Activated naive CD8-positive, alpha-beta T cell treated with anti-CD3 and anti-CD28 coated beads, Interleukin-2, amount 10 ng/mL, durations not matched to agents 7 days and 5 days (primary cell): ENCODE measurements around the gene GSTM4. TPM values are rescaled to one million over a fixed set of nuclear protein-coding genes. Genes with fewer than 3 reads are reported as not detected.

Experiments
- ATAC-seq: fragments of 150-1000 bp; cut with Tn5 transposase; one replicate; pipeline ENCODE4 v1.10.0; 2021; ENCODE audit warnings: low read depth, moderate library complexity
- POLR2A ChIA-PET: fragments of 350-600 bp; sonication (Branson Sonifier 250); formaldehyde crosslinking; loops from one replicate; lab custom pipeline; 2021; ENCODE audit warnings: antibody characterized with exemption; lab: Charles Lee
- DNase-seq: peaks from one replicate; pipeline ENCODE4 v3.0.0; 2021
- H3K27ac Mint-ChIP-seq: one replicate; pipeline ENCODE4 v1.8.0; 2022; ENCODE audit warnings: mild to moderate bottlenecking, mixed read lengths
- H3K27me3 Mint-ChIP-seq: one replicate; pipeline ENCODE4 v1.8.0; 2022; ENCODE audit warnings: mild to moderate bottlenecking, moderate library complexity, mixed read lengths
- H3K36me3 Mint-ChIP-seq: one replicate; pipeline ENCODE4 v1.8.0; 2021; ENCODE audit warnings: mild to moderate bottlenecking, mixed read lengths
- H3K4me1 Mint-ChIP-seq: one replicate; pipeline ENCODE4 v1.8.0; 2021; ENCODE audit warnings: mixed read lengths
- H3K4me3 Mint-ChIP-seq: one replicate; pipeline ENCODE4 v1.8.0; 2022; ENCODE audit warnings: mild to moderate bottlenecking, moderate library complexity, mixed read lengths
- H3K9me3 Mint-ChIP-seq: one replicate; pipeline ENCODE4 v1.8.0; 2021; ENCODE audit warnings: mixed read lengths
- total RNA-seq, 2 experiments: library from RNA; stranded (reverse); gene quantifications; one replicate each; pipeline ENCODE4 v1.2.3, GENCODE V29; 2021

Gene GSTM4
- 1 to 10 TPM; 5.3 to 5.9 TPM for total RNA-seq

DNA sequence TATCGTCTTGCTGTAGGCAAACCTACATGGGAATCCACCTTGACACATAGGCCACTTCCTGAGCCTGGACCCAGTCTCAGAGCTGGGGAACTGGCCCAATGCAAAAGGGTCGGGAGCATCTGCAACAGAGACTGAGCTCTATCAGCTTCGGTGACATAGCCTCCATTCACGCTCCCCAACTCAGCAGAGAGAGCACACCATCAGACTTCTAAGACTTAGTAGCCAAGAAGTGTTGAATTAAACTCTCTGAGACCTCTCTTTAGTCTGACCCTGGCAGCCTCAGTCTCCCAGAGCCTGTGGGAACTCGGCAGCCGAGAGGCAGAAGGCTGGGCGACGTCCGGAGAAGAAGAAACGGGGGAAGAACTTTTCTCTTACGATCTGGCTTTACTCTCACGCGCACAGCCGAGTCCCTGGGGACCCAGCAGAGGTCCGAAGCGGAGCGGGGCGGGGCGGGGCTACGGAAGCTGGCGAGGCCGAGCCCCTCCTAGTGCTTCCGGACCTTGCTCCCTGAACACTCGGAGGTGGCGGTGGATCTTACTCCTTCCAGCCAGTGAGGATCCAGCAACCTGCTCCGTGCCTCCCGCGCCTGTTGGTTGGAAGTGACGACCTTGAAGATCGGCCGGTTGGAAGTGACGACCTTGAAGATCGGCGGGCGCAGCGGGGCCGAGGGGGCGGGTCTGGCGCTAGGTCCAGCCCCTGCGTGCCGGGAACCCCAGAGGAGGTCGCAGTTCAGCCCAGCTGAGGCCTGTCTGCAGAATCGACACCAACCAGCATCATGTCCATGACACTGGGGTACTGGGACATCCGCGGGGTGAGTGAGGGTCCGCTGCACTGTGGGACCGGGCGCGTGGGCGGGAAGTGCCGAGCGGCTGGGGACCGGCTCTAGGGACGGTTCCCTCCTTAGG is at the start of gene GSTM4:
Gene GSTM4 (plus strand): TSS at position 485 of the 905 bp plus-strand sequence. CDS start 291 bp downstream, at position 776.
- Mint-ChIP-seq H3K36me3 (no peaks in the 10 kb centered on the region), H3K4me3 (peak within 1 kb of the TSS; percentile 88), H3K9me3 (no peaks in the 10 kb centered on the region), H3K27ac (peak within 1 kb of the TSS; percentile 81), H3K4me1 (peaks cover 10% of the 10 kb centered on the region), H3K27me3 (peaks cover 30% of the 10 kb centered on the region)
- POLR2A ChIA-PET: no interaction called here
- ATAC-seq (peak; percentile 87), DNase-seq (peak; percentile 74)

DNA sequence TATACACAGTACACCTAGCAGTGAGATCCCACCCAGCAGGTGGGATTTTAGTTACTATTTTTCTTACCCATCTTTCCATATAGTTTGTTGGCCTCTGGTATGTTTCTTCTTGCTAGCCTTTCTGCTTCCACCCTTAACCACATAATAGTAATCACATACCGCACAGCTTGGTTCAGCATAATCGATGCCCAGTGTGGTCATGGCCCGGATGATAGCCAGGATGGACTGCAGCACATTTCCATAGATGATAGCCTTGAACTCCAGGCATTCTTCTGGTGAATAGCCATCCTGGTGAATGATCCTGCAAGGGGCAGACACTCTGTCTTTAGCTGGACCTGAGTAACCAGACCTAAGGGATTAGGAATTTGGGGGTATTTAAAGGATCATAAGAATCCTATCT is 46.0 kb upstream of the GSTM4 start:
- POLR2A ChIA-PET: interaction anchor here (0.6 to 5.3 kb wide), 3 partner anchors 8 to 61 kb away, joined by 3 to 22 read pairs (median 3); partner anchors contain the start of gene GNAI3
- ATAC-seq (no peak), DNase-seq (no peak)
- Mint-ChIP-seq H3K4me3 (no peak overlapping the region), H3K27ac (no peak overlapping the region), H3K27me3 (peaks cover 9% of the 10 kb centered on the region), H3K4me1 (no peaks in the 10 kb centered on the region), H3K9me3 (no peaks in the 10 kb centered on the region), H3K36me3 (no peaks in the 10 kb centered on the region)

DNA sequence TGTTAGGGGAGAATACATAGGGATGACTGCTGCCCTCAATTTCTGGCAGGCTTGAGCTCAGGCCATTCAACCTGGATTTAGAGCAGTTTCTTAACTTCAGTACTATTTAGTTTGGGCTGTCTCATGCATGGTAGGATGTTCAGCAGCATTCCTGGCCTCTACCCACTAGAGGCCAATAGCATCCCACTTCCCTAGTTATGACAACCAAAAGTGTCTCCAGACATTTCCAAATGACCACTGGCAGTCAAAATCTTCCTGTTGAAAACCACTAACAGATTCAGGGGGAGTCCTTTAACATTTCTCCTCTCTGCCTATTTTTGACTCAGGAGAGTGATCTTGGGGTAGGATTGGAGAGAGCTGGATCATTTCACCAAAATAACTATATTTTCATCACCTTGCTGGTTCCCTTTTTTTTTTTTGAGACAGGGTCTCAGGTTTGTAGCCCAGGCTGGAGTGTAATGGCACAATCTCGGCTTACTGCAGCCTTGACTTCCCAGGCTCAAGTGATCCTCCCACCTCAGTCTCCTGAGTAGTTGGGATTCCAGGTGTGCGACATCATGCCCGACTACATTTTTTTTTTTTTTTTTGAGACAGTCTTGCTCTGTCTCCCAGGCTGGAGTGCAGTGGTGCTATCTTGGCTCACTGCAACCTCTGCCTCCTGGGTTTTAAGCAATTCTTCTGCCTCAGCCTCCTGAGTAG is 45.1 kb upstream of the GSTM4 start:
- peaks cover 9% of the 10 kb centered on the region for H3K27me3 Mint-ChIP-seq
- H3K36me3 Mint-ChIP-seq: no peaks in the 10 kb centered on the region
- H3K9me3 Mint-ChIP-seq: no peaks in the 10 kb centered on the region
- no peak overlapping the region for H3K4me3 Mint-ChIP-seq
- ATAC-seq: no peak
- no peak overlapping the region for H3K27ac Mint-ChIP-seq
- H3K4me1 Mint-ChIP-seq: peaks cover 2% of the 10 kb centered on the region
- DNase-seq: no peak
- POLR2A ChIA-PET: interaction anchor here (0.6 to 5.3 kb wide), 4 partner anchors 9 to 62 kb away, joined by 3 to 22 read pairs (median 3); partner anchors contain the start of gene GNAI3

DNA sequence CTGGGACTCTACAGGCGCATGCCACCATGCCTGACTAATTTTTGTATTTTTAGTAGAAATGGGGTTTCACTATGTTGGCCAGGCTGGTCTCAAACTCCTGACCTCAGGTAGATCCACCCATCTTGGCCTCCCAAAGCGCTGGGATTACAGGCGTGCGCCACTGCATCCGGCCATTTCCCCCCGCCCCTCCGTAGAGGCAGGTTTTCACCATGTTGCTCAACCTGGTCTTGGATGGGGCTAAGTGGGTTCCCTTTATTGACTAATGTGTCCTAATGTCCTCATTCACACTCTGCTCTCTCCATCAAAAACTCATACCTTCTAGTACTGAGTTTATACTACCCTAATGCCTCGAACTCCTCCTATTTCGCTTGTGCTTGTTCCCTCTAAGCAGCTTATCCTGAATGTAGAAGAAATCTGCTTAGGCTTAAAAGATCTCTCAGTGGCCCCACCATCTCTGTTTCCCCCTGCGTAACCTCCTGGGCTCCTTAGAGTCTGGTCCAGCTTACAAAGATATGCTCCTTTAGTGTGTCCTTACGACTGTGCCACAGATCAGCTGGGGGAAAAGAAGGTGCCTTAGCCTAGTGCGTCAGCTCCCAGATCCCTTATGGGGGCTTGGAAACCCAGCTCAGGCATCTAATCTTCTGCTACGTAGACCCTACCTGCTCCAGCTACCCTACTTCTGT is 44.5 kb upstream of the GSTM4 start:
- Mint-ChIP-seq H3K27ac (no peak overlapping the region), H3K9me3 (no peaks in the 10 kb centered on the region), H3K36me3 (no peaks in the 10 kb centered on the region), H3K27me3 (peaks cover 9% of the 10 kb centered on the region), H3K4me3 (no peak overlapping the region), H3K4me1 (peaks cover 8% of the 10 kb centered on the region)
- POLR2A ChIA-PET: interaction anchor here (5.3 kb wide), 1 partner anchor 63 kb away, joined by 22 read pairs; the partner anchor contains the start of gene GNAI3
- ATAC-seq (no peak), DNase-seq (no peak)

DNA sequence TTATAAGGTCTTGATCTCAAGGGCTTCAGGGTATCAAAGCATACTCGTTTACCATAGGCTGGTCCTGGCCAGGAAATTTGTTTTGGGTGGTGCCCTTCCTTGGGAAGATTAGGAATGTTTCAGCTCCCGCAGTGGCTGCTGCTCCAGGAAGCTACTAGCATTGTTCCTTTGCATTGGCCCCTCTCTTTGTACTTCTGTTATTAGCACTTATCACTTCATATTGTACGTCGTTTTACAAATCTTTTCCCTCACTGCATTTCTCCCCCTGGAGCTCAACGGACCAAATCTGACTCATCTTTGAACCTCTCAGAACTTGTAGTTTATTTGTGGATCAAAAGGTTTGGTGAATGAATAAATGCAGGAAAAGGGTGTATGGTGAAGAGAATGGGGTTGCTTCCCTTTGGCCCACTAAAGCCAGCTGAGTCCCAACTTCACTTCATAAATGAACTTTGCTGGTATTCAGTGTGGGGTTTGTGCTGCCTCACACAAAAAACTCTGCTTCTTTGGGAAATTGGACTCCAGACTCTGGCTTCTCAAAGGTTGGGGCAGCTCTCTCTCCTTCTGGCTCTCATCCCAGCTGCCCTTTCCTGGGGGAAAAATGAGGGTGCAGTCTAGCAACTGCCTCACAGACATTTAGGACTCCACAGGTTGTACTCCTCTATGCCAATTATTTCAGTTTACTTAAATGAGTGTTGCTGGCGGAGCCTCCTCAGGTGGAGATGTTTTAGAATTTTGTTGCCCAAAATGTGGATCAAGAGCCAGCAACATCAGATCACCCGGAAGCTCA is 42.3 kb upstream of the GSTM4 start:
- ATAC-seq: no peak
- H3K27ac Mint-ChIP-seq: no peak overlapping the region
- H3K9me3 Mint-ChIP-seq: no peaks in the 10 kb centered on the region
- no peaks in the 10 kb centered on the region for H3K36me3 Mint-ChIP-seq
- peaks cover 9% of the 10 kb centered on the region for H3K27me3 Mint-ChIP-seq
- no peak overlapping the region for H3K4me3 Mint-ChIP-seq
- DNase-seq: no peak
- POLR2A ChIA-PET: interaction anchor here (0.6 to 5.3 kb wide), 2 partner anchors 65 to 130 kb away, joined by 3 to 22 read pairs; partner anchors contain the start of genes ATXN7L2 and GNAI3
- H3K4me1 Mint-ChIP-seq: peaks cover 18% of the 10 kb centered on the region

DNA sequence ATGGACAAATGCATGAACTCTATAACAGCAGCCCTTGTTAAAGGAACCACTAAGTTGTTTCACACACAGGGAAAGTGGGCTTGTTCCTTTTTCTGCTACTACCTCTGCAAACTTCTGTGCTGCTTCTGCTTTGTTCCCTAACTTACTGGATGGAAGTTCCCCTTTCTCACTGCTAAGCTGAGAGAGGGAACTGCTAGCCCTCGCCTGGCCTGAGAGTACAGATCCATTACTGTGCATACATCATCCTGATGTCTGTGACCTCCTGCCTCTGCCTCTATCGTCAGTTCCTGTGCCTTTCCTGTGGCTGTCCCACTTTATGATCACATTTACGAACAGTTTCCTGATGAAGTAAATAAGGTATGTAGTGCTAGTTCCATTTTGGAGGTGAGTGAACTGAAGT is 40.0 kb upstream of the GSTM4 start:
- POLR2A ChIA-PET: interaction anchor here (1.0 kb wide), 1 partner anchor 191 kb away, joined by 3 read pairs; no protein-coding TSS in a partner anchor
- ATAC-seq: no peak
- H3K9me3 Mint-ChIP-seq: no peaks in the 10 kb centered on the region
- peak overlapping the region; percentile 75 for H3K27ac Mint-ChIP-seq
- H3K4me3 Mint-ChIP-seq: peak overlapping the region; percentile 51
- DNase-seq: no peak
- peaks cover 9% of the 10 kb centered on the region for H3K27me3 Mint-ChIP-seq
- no peaks in the 10 kb centered on the region for H3K36me3 Mint-ChIP-seq
- peaks cover 31% of the 10 kb centered on the region for H3K4me1 Mint-ChIP-seq

DNA sequence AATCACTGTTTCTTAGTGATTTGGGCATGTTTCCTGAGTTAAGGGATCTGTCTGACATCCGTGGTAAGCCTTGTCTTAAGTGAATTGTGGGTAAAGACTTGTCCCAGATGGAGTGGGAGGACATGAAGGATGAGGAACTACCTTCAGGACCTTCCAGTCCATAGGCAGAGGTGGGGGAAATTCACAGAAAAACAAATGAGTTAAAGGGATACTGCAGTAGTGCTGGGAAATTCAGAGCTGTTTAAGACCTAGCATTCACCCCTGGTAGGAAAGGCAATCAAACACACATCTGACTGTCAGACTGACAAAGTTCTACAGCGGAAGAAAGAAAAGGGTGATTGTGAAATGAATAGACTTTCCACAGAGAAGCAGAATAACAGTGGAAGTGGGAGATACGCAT is 39.5 kb upstream of the GSTM4 start:
- ATAC-seq: no peak
- H3K4me3 Mint-ChIP-seq: no peak overlapping the region
- no peaks in the 10 kb centered on the region for H3K9me3 Mint-ChIP-seq
- peaks cover 9% of the 10 kb centered on the region for H3K27me3 Mint-ChIP-seq
- POLR2A ChIA-PET: interaction anchor here (0.9 to 1.7 kb wide), 3 partner anchors 10 to 191 kb away, joined by 3 to 9 read pairs (median 3); partner anchors contain the start of gene GNAI3
- no peak for DNase-seq
- peaks cover 31% of the 10 kb centered on the region for H3K4me1 Mint-ChIP-seq
- no peaks in the 10 kb centered on the region for H3K36me3 Mint-ChIP-seq
- no peak overlapping the region for H3K27ac Mint-ChIP-seq

DNA sequence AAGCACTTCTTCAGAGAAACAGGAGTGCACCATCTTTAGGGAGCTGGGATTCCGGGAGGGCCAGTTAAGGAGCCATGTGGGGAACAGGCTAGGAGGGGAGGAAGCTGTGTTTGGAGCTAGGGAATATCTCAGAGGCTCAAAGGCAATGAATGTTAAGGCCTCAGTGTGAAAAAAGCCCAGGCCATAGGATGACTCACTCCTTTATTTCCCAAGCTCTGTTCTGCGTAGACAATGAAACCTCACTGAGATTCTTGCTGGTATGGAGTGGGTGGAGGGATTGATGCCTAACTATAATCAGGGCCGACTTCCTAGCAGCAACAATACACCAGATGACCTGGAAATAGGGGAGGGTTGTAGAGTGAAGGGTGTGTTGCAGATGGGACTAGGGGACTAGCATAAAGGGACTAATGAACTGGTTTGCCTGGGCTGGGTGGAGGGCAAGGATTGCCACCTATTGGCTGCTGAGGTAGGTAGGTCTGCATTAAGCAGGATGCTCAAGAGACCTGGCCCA is 38.6 kb upstream of the GSTM4 start:
- DNase-seq: no peak
- POLR2A ChIA-PET: interaction anchor here (0.8 to 1.7 kb wide), 3 partner anchors 9 to 69 kb away, joined by 3 to 9 read pairs (median 3); partner anchors contain the start of gene GNAI3
- H3K27ac Mint-ChIP-seq: no peak overlapping the region
- peaks cover 8% of the 10 kb centered on the region for H3K27me3 Mint-ChIP-seq
- H3K36me3 Mint-ChIP-seq: peaks cover 5% of the 10 kb centered on the region
- peaks cover 38% of the 10 kb centered on the region for H3K4me1 Mint-ChIP-seq
- no peak overlapping the region for H3K4me3 Mint-ChIP-seq
- no peaks in the 10 kb centered on the region for H3K9me3 Mint-ChIP-seq
- ATAC-seq: no peak

DNA sequence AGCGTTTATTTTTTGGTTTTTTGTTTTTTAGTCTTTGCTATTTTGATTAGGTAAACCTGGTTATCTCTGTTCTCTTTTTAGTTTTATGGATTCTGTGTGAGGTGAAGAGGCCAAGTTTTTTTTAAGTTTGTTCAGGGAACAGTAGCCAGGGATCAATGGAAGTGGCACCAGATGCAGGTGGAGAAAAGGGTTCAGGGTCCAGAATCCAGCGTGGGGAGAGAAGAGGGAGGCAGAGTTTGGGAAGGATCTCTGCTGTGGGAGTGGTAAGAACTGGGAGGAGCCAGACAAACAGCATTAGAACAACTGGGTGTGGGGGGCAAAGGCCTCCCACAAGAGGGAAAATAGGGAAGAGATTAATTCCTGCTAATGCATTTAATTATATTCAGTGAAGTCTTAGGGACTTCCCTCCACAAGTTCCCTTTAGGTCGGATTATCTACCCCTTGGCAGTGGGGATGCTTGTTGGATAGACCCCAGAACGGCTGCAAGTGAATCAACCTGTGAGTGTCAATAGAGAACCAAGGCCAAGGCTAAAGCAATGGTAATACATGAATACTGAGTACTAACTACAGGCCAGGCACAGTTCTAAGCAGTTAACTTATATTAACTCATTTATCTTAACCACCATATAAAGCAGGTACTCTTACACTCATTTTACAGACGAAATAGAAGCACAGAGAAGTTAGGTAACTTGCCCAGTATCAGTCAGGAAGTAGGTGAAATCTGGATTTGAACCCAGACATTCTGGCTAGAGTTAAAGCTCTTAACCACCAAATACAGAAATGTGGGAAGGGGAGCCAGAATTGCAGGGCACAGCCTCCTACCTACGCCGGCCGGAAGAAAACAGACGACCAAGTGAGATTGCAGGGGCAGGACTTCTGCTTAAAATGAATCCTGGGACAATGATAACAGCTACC is 37.0 kb upstream of the GSTM4 start:
- ATAC-seq (no peak), DNase-seq (no peak)
- H3K9me3 Mint-ChIP-seq: no peaks in the 10 kb centered on the region
- peaks cover 53% of the 10 kb centered on the region for H3K4me1 Mint-ChIP-seq
- H3K27ac Mint-ChIP-seq: peak overlapping the region; percentile 98
- peak overlapping the region; percentile 97 for H3K4me3 Mint-ChIP-seq
- POLR2A ChIA-PET: interaction anchor here (0.6 to 2.4 kb wide), 6 partner anchors 11 to 406 kb away, joined by 3 to 56 read pairs (median 6); partner anchors contain the start of gene GNAI3
- peaks cover 8% of the 10 kb centered on the region for H3K36me3 Mint-ChIP-seq
- peaks cover under 1% of the 10 kb centered on the region for H3K27me3 Mint-ChIP-seq

DNA sequence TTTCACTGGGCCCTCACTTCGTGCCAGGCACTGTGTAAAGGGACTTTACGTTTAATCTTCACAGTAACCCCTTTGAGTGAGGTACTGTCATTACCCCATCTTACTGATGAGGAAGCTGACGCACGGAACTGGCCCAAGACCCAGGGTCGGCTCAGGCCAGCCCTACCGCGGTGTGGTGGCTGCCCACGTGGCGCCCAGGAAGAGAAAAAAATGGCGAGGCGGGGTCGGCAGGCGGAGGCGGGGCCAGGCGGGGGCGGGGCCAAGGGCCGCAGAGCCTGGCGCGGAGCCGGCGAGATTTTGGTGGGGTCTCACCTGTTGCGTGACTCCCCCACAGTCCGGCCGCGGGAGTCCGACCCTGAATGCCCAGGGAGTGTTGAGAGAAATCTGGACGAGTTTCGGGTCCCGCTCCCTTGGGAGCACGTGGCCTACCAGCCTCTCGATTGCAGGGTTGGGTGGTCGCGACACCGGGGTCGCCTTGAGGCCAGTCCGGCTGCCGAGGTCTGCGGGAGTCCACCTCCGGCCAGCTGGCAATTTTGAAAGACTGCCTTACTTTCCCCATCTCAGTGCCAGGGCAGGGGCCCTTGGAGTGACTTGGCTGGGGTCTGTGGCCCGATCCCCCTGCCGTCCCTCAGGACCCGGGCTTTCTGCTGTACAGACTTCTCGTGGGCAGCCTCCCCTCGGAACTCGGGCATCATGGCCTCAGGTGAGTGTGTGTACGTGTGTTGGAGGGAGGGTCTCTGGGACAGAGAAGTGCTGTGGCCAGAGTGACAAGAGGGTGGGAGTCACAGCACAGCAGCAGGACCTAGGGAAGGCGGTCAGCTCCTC is 36.1 kb upstream of the GSTM4 start, which contains the start of the genes AMPD2 and GNAT2:
Gene AMPD2 (plus strand): TSS at position 262 of the 825 bp plus-strand sequence. CDS start 1,339 bp downstream, outside the sequence.
Gene GNAT2 (minus strand): TSS at position 41 of the 825 bp plus-strand sequence. CDS start 6,746 bp downstream, outside the sequence.
- ATAC-seq: peak; percentile 32
- peaks cover 58% of the 10 kb centered on the region for H3K4me1 Mint-ChIP-seq
- H3K9me3 Mint-ChIP-seq: no peaks in the 10 kb centered on the region
- H3K4me3 Mint-ChIP-seq: peak within 1 kb of the TSS; percentile 97
- DNase-seq: peak; percentile 85
- peak within 1 kb of the TSS; percentile 98 for H3K27ac Mint-ChIP-seq
- H3K36me3 Mint-ChIP-seq: peaks cover 8% of the 10 kb centered on the region
- POLR2A ChIA-PET: interaction anchor here (0.6 to 2.4 kb wide), 12 partner anchors 10 to 720 kb away, joined by 3 to 56 read pairs (median 4); partner anchors contain the start of genes AHCYL1, GNAI3, PSMA5 and RBM15
- H3K27me3 Mint-ChIP-seq: no peaks in the 10 kb centered on the region
